D721Med (cell line): ENCODE data around the gene ZNF157.

Experiments used
- DNase-seq: peaks from one replicate; pipeline ENCODE4 v3.0.0; 2011; ENCODE audit warnings: low spot score; ENCODE audit not compliant: insufficient read length
- FAIRE-seq: peaks from 2 replicates; lab custom pipeline; 2011; peaks lifted over from hg19 to GRCh38; lab: Jason Lieb, UNC
- CTCF ChIP-seq: IDR thresholded peaks from 2 replicates; pipeline ENCODE4 v1.5.1; 2012; ENCODE audit warnings: mild to moderate bottlenecking, control low read depth; ENCODE audit not compliant: insufficient read depth; ENCODE audit errors: missing control alignments

Gene ZNF157

DNA sequence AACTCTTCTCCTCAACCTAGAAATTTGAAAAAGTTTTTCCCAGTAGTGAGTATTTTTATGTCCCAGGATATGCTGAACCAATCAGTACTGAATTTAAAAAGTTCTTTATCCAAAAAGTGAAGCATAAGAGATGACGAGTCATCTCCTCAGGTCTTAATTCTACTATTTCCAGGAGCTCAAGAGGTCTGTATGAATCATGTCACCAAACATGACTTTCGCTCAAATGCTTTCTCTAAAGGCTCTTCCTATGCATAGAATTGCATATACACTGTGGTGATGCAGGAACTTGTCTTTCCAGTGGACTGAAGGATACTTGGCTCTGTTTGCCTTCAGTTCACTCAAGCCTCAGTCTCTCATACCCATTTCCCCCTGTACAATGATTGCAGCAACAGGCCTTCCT, 76.6 kb downstream of the ZNF157 start:
- DNase-seq = no peak
- TF ChIP-seq CTCF = no peak
- FAIRE-seq = no peak

DNA sequence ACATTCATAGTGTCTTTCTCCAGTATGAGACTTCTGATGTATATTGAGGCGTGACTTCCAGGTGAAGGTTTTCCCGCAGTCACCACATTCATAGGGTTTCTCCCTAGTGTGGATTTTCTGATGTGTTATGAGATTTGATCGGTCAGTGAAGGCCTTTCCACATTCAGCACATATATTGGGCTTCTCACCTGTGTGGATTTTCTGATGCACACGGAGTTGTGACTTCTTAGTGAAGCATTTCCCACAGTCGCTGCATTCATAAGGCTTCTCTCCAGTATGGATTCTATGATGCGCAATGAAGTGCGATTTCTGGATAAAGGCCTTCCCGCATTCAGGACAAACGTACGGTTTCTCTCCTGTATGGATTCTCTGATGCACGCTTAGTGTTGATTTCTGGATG, 77.2 kb downstream of the ZNF157 start:
- DNase-seq (no peak), FAIRE-seq (no peak)
- TF ChIP-seq CTCF = no peak

- no peak for FAIRE-seq
- no peak for DNase-seq
- TF ChIP-seq CTCF = no peak
Observed at GRCh38 chrX:47448165-47448806, 77.9 kb downstream of the ZNF157 start.

GRCh38 chrX:47452112-47452511, 81.7 kb downstream of the ZNF157 start:
- FAIRE-seq = no peak
- no peak for TF ChIP-seq CTCF
- DNase-seq = no peak

DNA sequence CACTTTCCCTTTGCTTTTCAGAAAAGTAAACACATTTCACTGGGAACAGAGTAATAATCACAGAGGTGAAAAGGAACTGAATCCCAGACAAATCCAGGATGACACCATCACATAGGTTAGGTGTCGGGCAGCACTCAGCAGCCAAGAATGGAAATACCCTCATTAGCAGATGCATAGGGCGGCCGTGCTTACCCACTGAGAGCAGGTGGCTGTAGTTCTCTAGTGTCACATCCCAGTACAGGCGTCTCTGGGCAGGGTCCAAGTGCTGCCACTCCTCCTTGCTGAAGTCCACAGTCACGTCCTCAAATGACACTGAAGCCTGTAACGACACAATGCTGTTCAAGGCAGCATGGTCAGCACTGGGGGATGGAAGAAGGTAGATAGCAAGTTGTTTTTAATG, 85.7 kb downstream of the ZNF157 start:
- no peak for FAIRE-seq

GRCh38 chrX:47458528-47458927, 88.2 kb downstream of the ZNF157 start:
- TF ChIP-seq CTCF = no peak
- FAIRE-seq = no peak
- DNase-seq = no peak

More for the DNA sequence above, 85.7 kb downstream of the ZNF157 start:
- no peak for TF ChIP-seq CTCF
- no peak for DNase-seq

- FAIRE-seq (no peak), DNase-seq (no peak)
- no peak for TF ChIP-seq CTCF
Observed at GRCh38 chrX:47460561-47460960, 90.2 kb downstream of the ZNF157 start.
